Lower lobe of right lung (tissue), 2 donors: Measurements from ENCODE around the gene CTNNA3. TPM values are rescaled to one million over a fixed set of nuclear protein-coding genes. Genes with fewer than 3 reads are reported as not detected.

Experiments
- ATAC-seq, 2 donors: fragments of 200-7000 bp; cut with Tn5 transposase; one replicate each; pipeline ENCODE4 v1.9.1; 2020 to 2022; ENCODE audit warnings: mild to moderate bottlenecking in 2 of 2, moderate library complexity in 2 of 2
- DNase-seq: peaks from one replicate; pipeline ENCODE4 v3.0.0-alpha.2; 2020
- H3K27ac ChIP-seq: fragments of 200-600 bp; one replicate; pipeline ENCODE4 v1.8.0; 2022
- H3K27me3 ChIP-seq: fragments of 200-600 bp; one replicate; pipeline ENCODE4 v1.8.0; 2022; ENCODE audit warnings: low read depth
- H3K36me3 ChIP-seq: fragments of 200-600 bp; one replicate; pipeline ENCODE4 v1.8.0; 2022; ENCODE audit warnings: mild to moderate bottlenecking
- H3K4me1 ChIP-seq: fragments of 200-600 bp; one replicate; pipeline ENCODE4 v1.8.0; 2022
- H3K4me3 ChIP-seq: fragments of 200-600 bp; one replicate; pipeline ENCODE4 v1.8.0; 2022; ENCODE audit warnings: mild to moderate bottlenecking
- H3K9me3 ChIP-seq: fragments of 200-600 bp; one replicate; pipeline ENCODE4 v1.8.0; 2022
- CTCF ChIP-seq: fragments of 200-600 bp; IDR thresholded peaks from one replicate; pipeline ENCODE4 v1.8.0; 2022; ENCODE audit warnings: antibody characterized with exemption, mild to moderate bottlenecking
- intact Hi-C: fragments of 100-400 bp; cut with DNase I; formaldehyde crosslinking; loops from one replicate; pipeline ENCODE4 v1.11.0; 2022
- total RNA-seq: library from RNA; stranded (reverse); fragmentation: NEBNext Ultra II Directional; extraction: Animal tissue kit (Norgen Biotek cat#: 25700); gene quantifications from one replicate; pipeline ENCODE4 v1.2.1, GENCODE V29; 2021
- donor health status: DM: no; HTN: yes; CAD: no; lungs with severe emphysema.

The CTNNA3 gene
- total RNA-seq, 1 donor from 2014 or later = not detected

GRCh38 chr10:66202101-66202500, 1493.9 kb downstream of the CTNNA3 start:
- no peak overlapping the region for H3K4me3 ChIP-seq
- H3K9me3 ChIP-seq = no peaks in the 10 kb centered on the region
- intact Hi-C loops = no loop called here
- H3K27ac ChIP-seq = no peak overlapping the region
- H3K36me3 ChIP-seq = no peaks in the 10 kb centered on the region
- no peak for ATAC-seq
- H3K4me1 ChIP-seq = no peaks in the 10 kb centered on the region
- no peak for TF ChIP-seq CTCF
- no peaks in the 10 kb centered on the region for H3K27me3 ChIP-seq
- DNase-seq = no peak

GRCh38 chr10:66192162-66192831, 1503.7 kb downstream of the CTNNA3 start:
- Histone ChIP-seq H3K9me3 (no peaks in the 10 kb centered on the region), H3K27me3 (no peaks in the 10 kb centered on the region), H3K4me1 (no peaks in the 10 kb centered on the region), H3K27ac (no peak overlapping the region), H3K36me3 (no peaks in the 10 kb centered on the region), H3K4me3 (no peak overlapping the region)
- DNase-seq (no peak), ATAC-seq (no peak)
- intact Hi-C loops = no loop called here
- no peak for TF ChIP-seq CTCF

DNA sequence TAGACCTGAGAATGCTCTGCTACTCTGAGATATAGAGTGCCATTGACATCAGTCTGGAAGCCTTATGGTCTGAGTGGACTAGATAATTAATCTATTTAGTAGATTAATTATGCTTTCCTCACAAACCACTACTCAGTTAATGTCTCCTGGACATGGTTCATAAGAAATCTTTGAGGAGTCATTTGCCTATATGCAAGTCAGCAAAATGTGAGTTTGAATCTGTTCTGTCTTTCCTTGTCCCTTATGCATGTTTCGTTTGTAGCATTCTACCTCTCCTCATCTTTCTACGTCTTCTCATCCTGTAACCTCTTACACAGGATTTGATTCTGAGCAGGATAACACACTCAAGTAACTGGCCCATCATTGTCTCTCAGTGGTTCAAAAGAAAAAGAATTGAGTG, 1505.6 kb downstream of the CTNNA3 start:
- no peaks in the 10 kb centered on the region for H3K36me3 ChIP-seq
- ATAC-seq = no peak
- intact Hi-C loops = no loop called here

DNA sequence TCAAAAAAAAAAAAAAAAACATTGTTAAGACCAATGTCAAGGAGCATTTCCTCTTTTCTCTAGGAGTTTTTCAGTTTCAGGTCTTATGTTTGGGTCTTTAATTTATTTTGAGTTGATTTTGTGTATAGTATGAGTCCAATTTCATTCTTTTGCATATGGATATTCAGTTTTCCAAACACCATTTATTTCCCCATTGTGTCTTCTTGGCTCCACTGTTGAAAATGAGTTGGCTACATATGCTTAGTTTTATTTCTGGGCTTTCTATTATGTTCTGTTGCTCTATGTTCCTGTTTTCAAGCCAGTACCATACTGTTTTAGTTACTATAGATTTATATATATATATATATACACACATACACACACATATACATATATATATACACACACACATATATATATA, 1506.7 kb downstream of the CTNNA3 start:
- Histone ChIP-seq H3K4me3 (no peak overlapping the region), H3K36me3 (no peaks in the 10 kb centered on the region), H3K9me3 (no peaks in the 10 kb centered on the region), H3K27me3 (no peaks in the 10 kb centered on the region), H3K27ac (no peak overlapping the region), H3K4me1 (no peaks in the 10 kb centered on the region)
- no peak for TF ChIP-seq CTCF
- intact Hi-C loops = no loop called here
- ATAC-seq = no peak
- no peak for DNase-seq

More for the DNA sequence above, 1505.6 kb downstream of the CTNNA3 start:
- Histone ChIP-seq H3K4me3 (no peak overlapping the region), H3K27ac (no peak overlapping the region), H3K27me3 (no peaks in the 10 kb centered on the region), H3K9me3 (no peaks in the 10 kb centered on the region), H3K4me1 (no peaks in the 10 kb centered on the region)
- TF ChIP-seq CTCF = no peak
- DNase-seq = no peak

- H3K4me3 ChIP-seq = no peak overlapping the region
- no peak for DNase-seq
- no peak overlapping the region for H3K27ac ChIP-seq
- TF ChIP-seq CTCF = no peak
- H3K27me3 ChIP-seq = no peaks in the 10 kb centered on the region
- no peaks in the 10 kb centered on the region for H3K4me1 ChIP-seq
- H3K36me3 ChIP-seq = no peaks in the 10 kb centered on the region
- H3K9me3 ChIP-seq = no peaks in the 10 kb centered on the region
- no peak for ATAC-seq
- intact Hi-C loops = no loop called here
Observed at GRCh38 chr10:66187053-66187733, 1508.8 kb downstream of the CTNNA3 start.
